Cardiac muscle cell (in vitro differentiated cells and primary cell): ENCODE results near the gene CTXN2. TPM values are rescaled to one million over a fixed set of nuclear protein-coding genes. Genes with fewer than 3 reads are reported as not detected.

ENCODE experiments used
- DNase-seq, 2 donors: peaks; one replicate each; pipeline versions ENCODE4 v3.0.0 to v3.0.0-alpha.2; 2010 to 2017; ENCODE audit warnings: low read depth in 1 of 2, low spot score in 1 of 2
- H3K27ac ChIP-seq: fragments of 200-600 bp; sonication (generic); 2 replicates; pipeline ENCODE4 v1.5.1; 2016
- H3K27me3 ChIP-seq: fragments of 200-600 bp; sonication (generic); 2 replicates; pipeline ENCODE4 v1.6.0; 2016; ENCODE audit warnings: control low read depth
- H3K36me3 ChIP-seq: fragments of 200-600 bp; sonication (generic); 2 replicates; pipeline ENCODE4 v1.5.1; 2016; ENCODE audit warnings: control low read depth
- H3K4me1 ChIP-seq: fragments of 200-600 bp; sonication (generic); 2 replicates; pipeline ENCODE4 v1.8.1; 2017; ENCODE audit warnings: low read depth, mild to moderate bottlenecking, mixed run types
- H3K4me3 ChIP-seq: fragments of 200-600 bp; sonication (generic); 2 replicates; pipeline ENCODE4 v1.5.1; 2016; ENCODE audit warnings: mild to moderate bottlenecking
- H3K9me3 ChIP-seq: fragments of 200-600 bp; sonication (generic); 2 replicates; pipeline ENCODE4 v1.5.1; 2017; ENCODE audit warnings: low read depth, mild to moderate bottlenecking, control low read depth
- CTCF ChIP-seq: IDR thresholded peaks from 2 replicates; pipeline ENCODE4 v1.5.1; 2012; ENCODE audit warnings: low read depth, mild to moderate bottlenecking, low read length
- polyA plus RNA-seq: library from polyadenylated mRNA; unstranded; fragments of >200 nt; fragmentation: Nextera tagmentation; extraction: Ambion mirVana; gene quantifications from 2 replicates; pipeline ENCODE4 v1.2.1, GENCODE V29; 2016
- total RNA-seq: library from RNA; depleted of rRNA; stranded (reverse); fragments of >200 nt; gene quantifications from 2 replicates; pipeline ENCODE4 v1.2.3, GENCODE V29; 2016

The CTXN2 gene
- total RNA-seq (not detected in 2 replicates), polyA plus RNA-seq (0.06 TPM in 1 of 2 replicates, not detected in the other)

DNA sequence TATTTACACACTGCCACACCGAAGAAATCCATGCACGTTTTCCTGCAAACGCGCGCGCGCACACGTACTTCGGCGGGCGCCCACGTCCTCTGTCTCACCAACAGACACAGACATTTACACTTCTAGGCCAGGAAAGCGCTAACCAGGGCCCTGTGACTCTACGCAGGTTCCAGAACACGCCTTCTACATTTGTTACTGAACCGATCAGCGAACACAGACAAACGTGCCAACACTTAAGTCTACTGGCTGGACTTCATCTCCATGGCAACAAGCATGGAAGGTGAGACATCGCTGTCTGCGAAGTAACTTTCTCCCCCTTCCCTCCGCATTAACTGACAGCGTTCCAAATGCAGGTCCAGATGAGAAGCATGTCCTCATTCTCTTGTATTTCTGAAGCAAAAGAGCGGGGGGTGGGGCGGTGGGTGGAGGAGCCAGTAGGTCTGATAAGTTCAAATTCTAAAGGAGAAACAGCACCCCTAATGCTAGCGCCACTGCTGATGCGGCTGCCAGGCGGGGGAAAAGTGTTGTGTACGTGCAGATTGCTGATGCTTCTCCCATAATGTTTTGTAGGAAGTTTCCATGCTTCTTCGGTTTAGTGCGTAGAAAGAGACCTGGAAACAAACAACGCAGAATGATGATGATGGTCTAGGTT is at the start of gene CTXN2:
CTXN2 (plus strand) TSS at position 92 of the 652 bp plus-strand sequence. CDS start 9,636 bp downstream, outside the sequence.
- peak in 1 of 2 donors; percentile 21 for DNase-seq

DNA sequence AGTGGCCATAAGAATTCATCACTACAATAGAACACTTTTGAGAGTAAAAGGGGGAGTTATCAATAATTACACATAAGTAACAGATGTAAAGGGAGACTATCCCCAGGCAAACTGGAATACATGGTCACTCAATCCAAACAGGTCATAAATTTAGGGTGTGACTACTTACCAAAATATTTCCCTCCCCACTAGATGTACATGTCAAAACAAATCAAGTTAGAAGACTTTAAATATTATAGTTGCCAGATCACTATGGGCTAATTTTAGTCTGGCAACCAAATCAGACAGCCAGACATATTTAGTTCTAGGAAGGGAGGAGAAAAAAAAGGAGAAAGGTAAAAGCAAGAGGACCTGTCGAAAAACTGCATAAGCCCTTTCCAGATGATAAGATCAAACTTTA is 47.6 kb upstream of the CTXN2 start:
- no peak for TF ChIP-seq CTCF
- no peaks in the 10 kb centered on the region for H3K27me3 ChIP-seq
- H3K4me3 ChIP-seq = no peak overlapping the region
- no peak for DNase-seq
- no peaks in the 10 kb centered on the region for H3K9me3 ChIP-seq
- no peak overlapping the region for H3K27ac ChIP-seq
- no peaks in the 10 kb centered on the region for H3K4me1 ChIP-seq
- H3K36me3 ChIP-seq = peaks cover 23% of the 10 kb centered on the region

More for the DNA sequence above, at the start of gene CTXN2:
- H3K27ac ChIP-seq = no peak within 1 kb of the TSS
- H3K36me3 ChIP-seq = no peaks in the 10 kb centered on the region
- H3K4me3 ChIP-seq = peak within 1 kb of the TSS; percentile 11
- H3K27me3 ChIP-seq = peaks cover 18% of the 10 kb centered on the region
- H3K4me1 ChIP-seq = no peaks in the 10 kb centered on the region
- H3K9me3 ChIP-seq = no peaks in the 10 kb centered on the region
- TF ChIP-seq CTCF = no peak

DNA sequence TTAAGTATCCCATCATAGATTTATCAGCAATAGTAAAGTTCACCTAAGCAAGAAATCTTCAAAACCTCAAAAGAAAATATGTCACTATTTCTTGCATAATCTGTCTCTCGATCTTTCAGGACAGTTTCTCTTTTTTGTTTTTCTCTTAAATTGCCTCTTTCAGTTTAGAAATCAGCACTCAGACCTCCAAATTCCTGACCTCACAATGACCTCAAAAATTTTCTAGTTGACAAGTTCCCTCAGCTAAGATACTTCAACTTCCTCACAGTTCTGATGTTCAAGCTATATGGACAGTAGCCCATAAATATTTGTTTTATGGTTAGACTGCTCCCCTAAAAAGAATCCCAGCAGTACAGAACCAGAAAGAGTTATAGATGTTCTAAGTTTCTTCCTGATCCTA is 46.6 kb upstream of the CTXN2 start:
- H3K4me1 ChIP-seq = no peaks in the 10 kb centered on the region
- no peak overlapping the region for H3K27ac ChIP-seq
- DNase-seq = peak in 1 of 2 donors; percentile 8
- H3K9me3 ChIP-seq = no peaks in the 10 kb centered on the region
- no peaks in the 10 kb centered on the region for H3K27me3 ChIP-seq
- TF ChIP-seq CTCF = no peak
- H3K4me3 ChIP-seq = no peak overlapping the region
- H3K36me3 ChIP-seq = peaks cover 23% of the 10 kb centered on the region

DNA sequence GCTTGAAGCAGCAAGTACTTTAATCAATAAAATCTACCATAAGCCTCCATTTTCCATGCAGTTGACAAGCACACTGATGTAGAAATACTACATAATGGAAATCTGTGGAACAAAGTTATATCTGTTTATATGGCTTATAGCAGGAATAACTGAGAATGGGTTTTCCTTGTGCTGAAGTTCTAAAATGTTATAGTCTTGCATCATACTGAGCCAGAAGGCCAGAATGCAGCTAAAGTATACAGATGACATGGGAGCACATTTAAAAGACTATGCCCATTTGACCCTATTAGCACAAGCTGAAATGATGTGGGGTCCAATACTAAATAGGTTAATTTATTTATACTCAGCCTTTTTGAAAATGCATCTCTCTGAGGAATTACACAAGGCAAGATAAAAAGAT is 45.5 kb upstream of the CTXN2 start:
- H3K27ac ChIP-seq = no peak overlapping the region
- no peaks in the 10 kb centered on the region for H3K27me3 ChIP-seq
- H3K4me3 ChIP-seq = no peak overlapping the region
- H3K9me3 ChIP-seq = no peaks in the 10 kb centered on the region
- H3K4me1 ChIP-seq = no peaks in the 10 kb centered on the region
- no peak for DNase-seq
- no peak for TF ChIP-seq CTCF
- peaks cover 29% of the 10 kb centered on the region for H3K36me3 ChIP-seq

GRCh38 chr15:48147358-48147757 is 44.1 kb upstream of the CTXN2 start:
- TF ChIP-seq CTCF = no peak
- H3K27ac ChIP-seq = no peak overlapping the region
- peaks cover 36% of the 10 kb centered on the region for H3K36me3 ChIP-seq
- DNase-seq = no peak
- H3K27me3 ChIP-seq = no peaks in the 10 kb centered on the region
- no peaks in the 10 kb centered on the region for H3K9me3 ChIP-seq
- H3K4me1 ChIP-seq = no peaks in the 10 kb centered on the region
- no peak overlapping the region for H3K4me3 ChIP-seq
